H7 (cell line): Measurements from ENCODE around the gene DNM3. TPM values are rescaled to one million over a fixed set of nuclear protein-coding genes. Genes with fewer than 3 reads are reported as not detected.

Experiments used
- DNase-seq: peaks from one replicate; pipeline ENCODE4 v3.0.0; 2012
- H3K27me3 ChIP-seq: 2 replicates; pipeline ENCODE4 v1.6.0; 2011; ENCODE audit warnings: mild to moderate bottlenecking, low read length; ENCODE audit not compliant: control insufficient read depth, insufficient read depth
- H3K36me3 ChIP-seq: replicated peaks from 2 replicates; pipeline ENCODE4 v1.5.1; 2011; ENCODE audit warnings: low read length; ENCODE audit not compliant: control insufficient read depth, insufficient read depth
- H3K4me3 ChIP-seq: 2 replicates; pipeline ENCODE4 v1.5.1; 2011; ENCODE audit warnings: low read depth, mild to moderate bottlenecking, control low read depth, low read length, moderate library complexity; ENCODE audit not compliant: insufficient read depth
- total RNA-seq: library from RNA; depleted of rRNA; stranded (reverse); fragments of >200 nt; shearing (Covaris generic); gene quantifications from 2 replicates; pipeline ENCODE4 v1.2.3, GENCODE V29; 2014

DNM3 gene
- total RNA-seq, 1 experiment from 2014 or later, result 0.73 TPM

GRCh38 chr1:172108161-172108893 is 267.0 kb downstream of the DNM3 start:
- DNase-seq, result no peak
- no peaks in the 10 kb centered on the region for H3K36me3 ChIP-seq
- no peaks in the 10 kb centered on the region for H3K27me3 ChIP-seq
- H3K4me3 ChIP-seq, result no peak overlapping the region

GRCh38 chr1:172109359-172109758 is 268.1 kb downstream of the DNM3 start:
- no peaks in the 10 kb centered on the region for H3K36me3 ChIP-seq
- no peak for DNase-seq
- H3K4me3 ChIP-seq, result no peak overlapping the region
- no peaks in the 10 kb centered on the region for H3K27me3 ChIP-seq

- Histone ChIP-seq H3K36me3 (no peaks in the 10 kb centered on the region), H3K4me3 (no peak overlapping the region), H3K27me3 (no peaks in the 10 kb centered on the region)
- DNase-seq, result no peak
Observed at GRCh38 chr1:172112576-172112975, 271.3 kb downstream of the DNM3 start.

GRCh38 chr1:172117800-172118199 is 276.5 kb downstream of the DNM3 start:
- Histone ChIP-seq H3K4me3 (no peak overlapping the region), H3K36me3 (no peaks in the 10 kb centered on the region), H3K27me3 (no peaks in the 10 kb centered on the region)
- DNase-seq, result no peak

DNA sequence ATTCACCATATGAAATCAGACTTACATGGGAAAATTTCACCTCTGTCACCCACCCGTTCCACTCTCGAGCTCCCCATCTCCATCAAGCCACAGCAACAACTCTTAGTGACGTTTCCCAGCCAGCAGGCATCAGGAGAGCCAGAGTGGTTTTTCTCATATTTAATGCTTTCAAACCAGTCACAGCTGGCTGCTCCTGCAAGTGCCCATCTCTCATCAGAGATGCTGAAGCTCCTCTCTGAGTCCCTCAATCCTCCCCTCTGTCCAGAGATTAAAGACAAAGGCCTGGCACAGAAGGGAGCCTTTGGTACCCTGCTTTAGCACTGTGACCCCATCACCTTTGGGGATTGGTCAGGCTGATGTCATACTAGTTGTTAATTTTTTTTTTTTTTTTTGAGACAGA is 277.3 kb downstream of the DNM3 start:
- H3K4me3 ChIP-seq, result no peak overlapping the region
- no peaks in the 10 kb centered on the region for H3K36me3 ChIP-seq
- H3K27me3 ChIP-seq, result no peaks in the 10 kb centered on the region
- no peak for DNase-seq

DNA sequence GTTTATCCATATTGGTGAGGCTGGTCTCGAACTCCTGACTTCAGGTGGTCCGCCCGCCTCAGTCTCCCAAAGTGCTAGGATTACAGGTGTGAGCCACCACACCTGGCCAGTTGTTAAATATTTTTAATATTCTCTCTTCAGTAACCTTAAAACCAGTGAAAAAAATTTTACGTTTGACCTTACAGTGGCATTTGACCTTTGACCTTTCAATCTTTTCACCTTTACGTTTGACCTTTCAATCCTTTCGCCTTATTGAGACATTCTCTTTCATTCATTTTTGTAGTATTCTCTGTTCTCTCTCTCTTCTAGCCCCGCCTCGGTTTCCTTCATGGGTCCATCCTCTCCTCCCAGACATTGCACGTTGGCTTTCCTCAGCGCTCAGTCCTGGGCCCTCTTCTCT is 277.9 kb downstream of the DNM3 start:
- Histone ChIP-seq H3K4me3 (no peak overlapping the region), H3K27me3 (no peaks in the 10 kb centered on the region), H3K36me3 (no peaks in the 10 kb centered on the region)
- DNase-seq, result no peak

DNA sequence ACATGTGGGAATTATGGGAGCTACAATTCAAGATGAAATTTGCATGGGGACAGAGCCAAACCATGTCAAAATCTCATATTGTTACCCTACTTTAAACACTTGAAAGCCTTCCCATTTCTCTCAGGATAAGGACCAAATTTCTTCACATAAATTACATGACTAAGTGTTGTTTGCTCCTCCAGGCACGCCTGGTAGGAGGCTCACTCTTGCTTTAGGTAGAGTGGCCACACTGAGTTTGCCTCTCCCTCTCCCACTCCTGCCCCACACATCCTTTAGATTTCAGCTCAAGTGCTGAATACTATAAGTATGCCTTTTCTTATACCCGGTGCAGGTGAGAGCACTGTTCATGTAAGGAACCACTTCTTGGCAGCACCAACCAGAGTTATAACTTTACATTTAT is 279.1 kb downstream of the DNM3 start:
- Histone ChIP-seq H3K4me3 (no peak overlapping the region), H3K36me3 (no peaks in the 10 kb centered on the region)
- no peak for DNase-seq

DNA sequence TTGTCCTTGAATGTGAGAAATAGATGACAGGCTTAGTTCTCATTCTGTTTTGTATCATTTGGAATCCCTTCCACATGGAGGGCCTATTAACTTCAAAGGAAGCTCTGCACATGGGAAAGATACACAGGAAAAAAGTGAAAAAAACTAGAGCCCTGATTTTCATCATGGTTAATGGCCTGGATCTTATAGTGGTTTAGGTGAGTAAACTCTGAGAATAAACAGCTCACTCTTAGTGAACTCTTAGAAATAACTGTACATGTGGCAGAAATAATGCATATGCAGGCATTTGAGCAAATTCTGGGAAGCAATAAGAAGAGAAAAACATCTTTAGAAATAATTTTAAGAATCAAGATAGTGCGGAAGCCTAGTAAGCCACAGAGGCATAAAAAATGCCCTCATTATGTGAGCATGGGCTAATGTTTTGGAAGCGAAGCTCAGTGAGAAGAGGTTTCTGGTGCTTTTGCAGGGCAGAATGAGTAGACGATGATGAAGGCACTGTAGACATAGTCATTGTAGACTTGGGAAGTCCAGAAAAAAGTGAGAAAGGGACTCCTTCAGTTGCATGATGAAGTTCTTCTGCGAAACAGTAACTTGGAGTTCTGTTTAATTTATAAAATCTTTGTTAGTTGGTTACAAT is 279.9 kb downstream of the DNM3 start:
- no peaks in the 10 kb centered on the region for H3K27me3 ChIP-seq
- no peak overlapping the region for H3K4me3 ChIP-seq
- no peak for DNase-seq
- no peaks in the 10 kb centered on the region for H3K36me3 ChIP-seq

More for the DNA sequence above, 279.1 kb downstream of the DNM3 start:
- no peaks in the 10 kb centered on the region for H3K27me3 ChIP-seq

DNA sequence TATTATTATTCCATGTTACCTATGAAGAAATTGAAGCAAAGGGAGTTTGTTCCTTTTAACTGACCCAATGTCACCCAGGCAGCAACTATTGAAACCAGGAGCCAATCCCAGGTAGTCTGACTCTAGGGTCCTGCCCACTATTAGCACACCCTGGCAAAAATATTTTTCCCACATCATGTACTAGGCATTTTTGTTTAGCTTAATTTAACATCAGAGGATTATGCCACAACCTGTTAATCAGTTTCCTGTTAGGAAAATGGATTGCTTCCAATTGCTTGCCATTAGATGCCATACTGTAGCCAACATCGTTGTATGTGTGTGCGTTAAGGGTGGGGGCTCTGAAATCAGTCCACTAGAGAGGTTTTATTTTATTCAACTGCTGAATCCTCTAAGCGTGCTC is 281.1 kb downstream of the DNM3 start:
- no peaks in the 10 kb centered on the region for H3K36me3 ChIP-seq
- no peak overlapping the region for H3K4me3 ChIP-seq
- H3K27me3 ChIP-seq, result no peaks in the 10 kb centered on the region
- no peak for DNase-seq

DNA sequence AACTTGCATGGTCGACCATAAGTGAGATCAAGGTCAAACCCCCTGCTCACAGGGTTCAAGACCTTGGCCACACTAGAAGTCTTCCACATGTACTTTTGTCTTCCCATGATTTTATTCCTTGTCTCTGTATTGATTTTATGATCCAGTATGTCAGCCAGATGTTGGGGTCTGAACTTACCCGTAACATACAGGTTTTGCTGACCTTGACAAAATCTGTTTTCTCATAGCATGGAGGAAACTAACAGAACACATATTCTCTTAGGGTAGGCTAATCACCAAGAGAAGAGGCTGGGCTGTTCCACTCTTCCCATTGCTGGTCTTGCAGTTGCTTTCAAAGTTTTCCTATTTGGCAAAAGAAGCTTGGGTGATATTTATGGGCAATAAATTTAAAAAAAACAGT is 284.0 kb downstream of the DNM3 start:
- DNase-seq, result no peak
- no peaks in the 10 kb centered on the region for H3K36me3 ChIP-seq
- H3K27me3 ChIP-seq, result no peaks in the 10 kb centered on the region
- H3K4me3 ChIP-seq, result no peak overlapping the region

GRCh38 chr1:172125812-172126430 is 284.6 kb downstream of the DNM3 start:
- no peaks in the 10 kb centered on the region for H3K27me3 ChIP-seq
- H3K36me3 ChIP-seq, result no peaks in the 10 kb centered on the region
- DNase-seq, result no peak
- H3K4me3 ChIP-seq, result no peak overlapping the region

- Histone ChIP-seq H3K36me3 (no peaks in the 10 kb centered on the region), H3K27me3 (no peaks in the 10 kb centered on the region), H3K4me3 (no peak overlapping the region)
- DNase-seq, result no peak
Observed at GRCh38 chr1:172132836-172133235, 291.5 kb downstream of the DNM3 start.

GRCh38 chr1:172134087-172134731 is 292.9 kb downstream of the DNM3 start:
- H3K4me3 ChIP-seq, result no peak overlapping the region
- DNase-seq, result no peak
- no peaks in the 10 kb centered on the region for H3K27me3 ChIP-seq
- H3K36me3 ChIP-seq, result no peaks in the 10 kb centered on the region

DNA sequence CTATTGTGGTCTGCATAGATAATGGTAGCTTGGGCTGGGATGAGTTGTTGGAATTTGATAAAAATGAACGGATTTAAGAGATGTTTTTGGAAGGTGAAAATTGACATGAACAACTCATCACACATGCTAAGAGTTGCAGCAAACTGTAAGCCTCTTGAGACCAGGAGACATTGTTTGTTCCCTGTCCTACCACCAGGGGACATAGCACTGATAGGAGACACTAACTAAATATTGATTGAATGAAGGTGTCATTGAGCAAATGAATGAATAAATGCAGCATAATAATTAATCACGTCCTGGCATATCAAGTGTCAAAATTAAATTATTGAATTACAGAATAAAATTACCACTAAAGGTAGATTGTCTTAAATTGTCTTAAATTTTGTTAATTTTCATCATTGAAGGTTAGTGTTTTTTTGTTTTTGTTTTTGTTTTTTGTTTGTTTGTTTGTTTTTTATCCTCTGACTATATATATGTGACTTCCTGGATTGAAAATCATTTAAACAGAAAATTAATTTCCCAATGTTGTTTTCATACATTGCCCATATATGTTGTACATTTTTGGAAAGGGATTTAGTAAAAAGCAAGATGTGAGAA is 293.9 kb downstream of the DNM3 start:
- no peak for DNase-seq

More for the DNA sequence above, 293.9 kb downstream of the DNM3 start:
- no peaks in the 10 kb centered on the region for H3K27me3 ChIP-seq
- no peak overlapping the region for H3K4me3 ChIP-seq
- H3K36me3 ChIP-seq, result no peaks in the 10 kb centered on the region
